ENCODE results near the gene CDX2.

The CDX2 gene

DNA sequence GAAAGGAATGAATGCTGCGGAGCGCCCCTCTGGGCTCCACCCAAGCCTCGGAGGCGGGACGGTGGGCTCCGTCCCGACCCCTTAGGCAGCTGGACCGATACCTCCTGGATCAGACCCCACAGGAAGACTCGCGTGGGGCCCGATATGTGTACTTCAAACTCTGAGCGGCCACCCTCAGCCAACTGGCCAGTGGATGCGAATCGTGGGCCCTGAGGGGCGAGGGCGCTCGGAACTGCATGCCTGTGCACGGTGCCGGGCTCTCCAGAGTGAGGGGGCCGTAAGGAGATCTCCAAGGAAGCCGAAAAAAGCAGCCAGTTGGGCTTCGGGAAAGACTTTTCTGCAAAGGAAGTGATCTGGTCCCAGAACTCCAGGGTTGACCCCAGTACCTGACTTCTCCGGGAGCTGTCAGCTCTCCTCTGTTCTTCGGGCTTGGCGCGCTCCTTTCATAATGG lies 40.7 kb downstream of the CDX2 start:
- DNase-seq (ENCODE audit: low spot score), result no peak

DNA sequence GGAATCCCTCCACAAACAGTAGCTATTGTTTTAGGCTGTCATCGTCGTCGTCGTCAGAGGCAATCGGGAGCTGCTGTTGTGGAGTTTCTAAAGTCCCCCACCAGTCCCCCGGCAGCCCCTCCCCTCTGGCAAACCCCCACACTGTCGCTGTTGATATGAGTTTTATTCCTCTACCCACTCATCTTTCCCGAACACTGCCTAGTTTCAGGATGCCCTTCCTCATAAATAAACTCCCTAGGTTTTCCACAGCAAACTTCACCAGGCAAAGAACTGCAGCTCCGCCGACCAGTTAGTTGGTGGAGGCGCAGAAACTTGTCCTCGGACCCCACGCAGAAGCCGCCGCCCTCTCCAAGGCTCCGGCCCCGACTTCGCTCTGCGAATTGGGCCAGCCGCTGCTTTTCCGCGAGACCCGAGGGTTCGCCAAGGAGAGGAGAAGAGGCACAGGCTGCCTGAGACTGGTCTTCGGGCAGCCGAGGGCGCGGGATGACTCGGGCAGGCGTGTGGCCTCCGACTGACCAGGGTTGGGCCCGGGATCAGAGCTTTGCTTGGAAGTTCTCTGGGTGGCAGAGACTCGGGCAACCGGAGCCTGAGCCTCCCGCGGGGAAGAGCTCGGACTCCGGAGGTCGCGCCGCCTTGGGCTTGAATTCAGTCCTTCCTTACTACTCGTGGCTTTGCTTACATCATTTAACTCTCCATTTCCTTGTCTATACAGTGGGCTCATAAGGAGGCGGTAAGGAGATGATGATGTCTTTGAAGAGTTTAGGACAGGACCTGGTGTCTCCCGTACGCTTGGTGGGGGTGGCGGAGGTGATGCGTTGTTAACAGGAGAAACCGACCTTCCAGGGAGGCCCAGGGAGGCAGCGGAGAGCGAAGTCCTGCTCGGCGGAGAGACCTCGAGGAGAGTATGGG lies 41.4 kb downstream of the CDX2 start:
- DNase-seq (ENCODE audit: low spot score), result no peak

GRCh38 chr13:27926644-27927434 lies 42.3 kb downstream of the CDX2 start:
- DNase-seq (ENCODE audit: low spot score), result no peak

DNA sequence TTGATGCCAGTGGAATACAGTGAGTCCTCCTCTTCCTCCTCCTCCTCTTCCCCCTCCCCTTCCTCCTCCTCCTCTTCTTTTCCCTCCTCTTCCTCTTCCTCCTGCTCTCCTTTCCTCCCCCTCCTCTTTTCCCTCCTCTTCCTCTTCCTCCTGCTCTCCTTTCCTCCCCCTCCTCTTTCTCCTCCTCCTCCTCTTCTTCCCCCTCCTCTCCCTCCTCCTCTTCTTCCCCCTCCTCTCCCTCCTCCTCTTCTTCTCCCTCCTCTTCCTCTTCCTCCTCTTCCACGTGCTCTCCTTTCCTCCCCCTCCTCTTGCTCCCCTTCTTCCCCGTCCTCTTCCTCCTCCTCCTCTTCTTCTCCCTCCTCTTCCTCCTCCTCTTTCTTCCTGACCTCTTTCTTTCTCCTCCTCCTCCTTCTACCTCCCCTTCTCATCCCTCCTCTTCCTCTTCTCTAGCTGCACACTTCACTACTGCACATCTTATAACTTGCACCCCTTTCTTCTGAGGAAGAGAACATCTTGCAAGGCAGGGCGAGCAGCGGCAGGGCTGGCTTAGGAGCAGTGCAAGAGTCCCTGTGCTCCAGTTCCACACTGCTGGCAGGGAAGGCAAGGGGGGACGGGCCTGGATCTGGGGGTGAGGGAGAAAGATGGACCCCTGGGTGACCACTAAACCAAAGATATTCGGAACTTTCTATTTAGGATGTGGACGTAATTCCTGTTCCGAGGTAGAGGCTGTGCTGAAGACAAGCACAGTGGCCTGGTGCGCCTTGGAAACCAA lies 43.7 kb downstream of the CDX2 start:
- DNase-seq (ENCODE audit: low spot score), result no peak

DNA sequence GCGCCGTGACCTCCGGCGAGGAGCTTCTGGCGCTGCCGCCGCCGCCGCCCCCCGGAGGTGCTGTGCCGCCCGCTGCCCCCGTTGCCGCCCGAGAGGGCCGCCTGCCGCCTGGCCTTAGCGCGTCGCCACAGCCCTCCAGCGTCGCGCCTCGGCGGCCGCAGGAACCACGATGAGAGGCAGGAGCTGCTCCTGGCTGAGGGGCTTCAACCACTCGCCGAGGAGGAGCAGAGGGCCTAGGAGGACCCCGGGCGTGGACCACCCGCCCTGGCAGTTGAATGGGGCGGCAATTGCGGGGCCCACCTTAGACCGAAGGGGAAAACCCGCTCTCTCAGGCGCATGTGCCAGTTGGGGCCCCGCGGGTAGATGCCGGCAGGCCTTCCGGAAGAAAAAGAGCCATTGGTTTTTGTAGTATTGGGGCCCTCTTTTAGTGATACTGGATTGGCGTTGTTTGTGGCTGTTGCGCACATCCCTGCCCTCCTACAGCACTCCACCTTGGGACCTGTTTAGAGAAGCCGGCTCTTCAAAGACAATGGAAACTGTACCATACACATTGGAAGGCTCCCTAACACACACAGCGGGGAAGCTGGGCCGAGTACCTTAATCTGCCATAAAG lies 44.5 kb downstream of the CDX2 start:
- DNase-seq (ENCODE audit: low spot score), result no peak

DNA sequence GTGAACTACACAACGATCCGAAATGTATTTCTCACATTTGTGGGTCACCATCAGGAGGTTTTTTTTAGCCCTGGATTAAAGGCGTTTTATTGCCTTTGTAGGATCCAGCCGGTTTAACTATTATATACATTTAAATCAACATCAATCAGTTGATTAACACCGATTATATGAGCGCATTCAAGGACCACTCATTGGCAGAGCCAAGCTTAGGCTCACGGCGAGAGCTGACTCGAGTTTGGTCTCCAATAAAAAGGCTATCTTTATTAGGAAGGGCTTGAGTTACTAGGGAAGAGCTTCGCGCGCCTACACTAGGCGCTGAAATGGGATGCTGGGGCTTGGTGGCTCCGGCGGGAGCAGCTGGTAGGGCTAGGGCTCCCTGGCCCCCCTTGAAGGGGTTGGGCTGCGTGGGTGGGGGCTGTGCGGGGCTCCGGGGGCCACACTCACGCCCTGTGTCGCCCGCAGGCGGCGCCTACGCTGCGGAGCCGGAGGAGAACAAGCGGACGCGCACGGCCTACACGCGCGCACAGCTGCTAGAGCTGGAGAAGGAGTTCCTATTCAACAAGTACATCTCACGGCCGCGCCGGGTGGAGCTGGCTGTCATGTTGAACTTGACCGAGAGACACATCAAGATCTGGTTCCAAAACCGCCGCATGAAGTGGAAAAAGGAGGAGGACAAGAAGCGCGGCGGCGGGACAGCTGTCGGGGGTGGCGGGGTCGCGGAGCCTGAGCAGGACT lies 45.2 kb downstream of the CDX2 start:
- DNase-seq (ENCODE audit: low spot score), result no peak

GRCh38 chr13:27922883-27923612 lies 46.1 kb downstream of the CDX2 start:
- no peak for DNase-seq (ENCODE audit: low spot score)

DNA sequence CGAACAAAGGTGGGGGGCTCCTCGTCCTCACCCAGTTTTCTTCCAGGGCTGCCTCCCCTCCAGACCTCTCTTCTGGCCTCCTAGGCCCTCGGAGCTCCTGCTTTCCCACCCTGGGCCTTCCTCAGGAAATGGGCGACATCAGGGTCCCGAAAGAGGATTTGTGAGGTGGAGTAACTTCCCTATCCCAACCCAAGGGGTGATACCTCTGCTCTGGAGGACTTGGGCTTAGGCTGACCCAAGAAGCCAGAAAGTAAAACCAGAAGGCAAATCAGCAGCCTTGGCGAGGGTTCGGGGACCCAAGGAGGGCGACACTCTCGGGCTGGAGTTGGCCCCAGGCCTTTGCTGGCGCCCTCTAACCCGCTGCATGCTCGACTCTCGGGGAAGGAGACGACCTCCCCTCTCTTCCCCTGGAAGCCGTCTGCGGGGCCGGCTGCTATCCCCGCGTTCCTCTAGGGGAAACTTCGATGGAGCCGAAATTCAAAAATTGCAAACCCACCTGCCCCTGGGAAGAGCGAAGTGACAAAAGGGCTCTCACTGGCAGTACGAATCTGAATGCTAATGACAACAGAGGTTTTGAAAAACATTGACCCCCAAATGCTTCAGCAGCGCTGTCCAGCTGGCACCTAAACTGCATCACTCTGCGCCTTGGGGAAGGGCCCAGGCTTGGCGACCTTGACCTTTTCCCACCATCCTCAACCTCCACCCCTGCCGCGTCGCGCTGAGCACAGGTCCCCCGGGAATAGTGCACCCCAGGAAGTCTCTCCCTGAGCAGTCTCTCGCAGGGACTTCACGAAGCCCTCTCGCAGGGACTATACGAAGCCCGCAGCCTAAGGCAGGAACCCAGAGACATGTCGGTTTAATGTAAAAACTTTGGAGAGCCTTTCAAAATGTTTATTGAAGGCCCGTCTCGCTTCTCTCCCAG lies 46.9 kb downstream of the CDX2 start:
- no peak for DNase-seq (ENCODE audit: low spot score)

- no peak for DNase-seq (ENCODE audit: low spot score)
These were observed 47.6 kb downstream of the CDX2 start for GRCh38 chr13:27921421-27921960.

DNA sequence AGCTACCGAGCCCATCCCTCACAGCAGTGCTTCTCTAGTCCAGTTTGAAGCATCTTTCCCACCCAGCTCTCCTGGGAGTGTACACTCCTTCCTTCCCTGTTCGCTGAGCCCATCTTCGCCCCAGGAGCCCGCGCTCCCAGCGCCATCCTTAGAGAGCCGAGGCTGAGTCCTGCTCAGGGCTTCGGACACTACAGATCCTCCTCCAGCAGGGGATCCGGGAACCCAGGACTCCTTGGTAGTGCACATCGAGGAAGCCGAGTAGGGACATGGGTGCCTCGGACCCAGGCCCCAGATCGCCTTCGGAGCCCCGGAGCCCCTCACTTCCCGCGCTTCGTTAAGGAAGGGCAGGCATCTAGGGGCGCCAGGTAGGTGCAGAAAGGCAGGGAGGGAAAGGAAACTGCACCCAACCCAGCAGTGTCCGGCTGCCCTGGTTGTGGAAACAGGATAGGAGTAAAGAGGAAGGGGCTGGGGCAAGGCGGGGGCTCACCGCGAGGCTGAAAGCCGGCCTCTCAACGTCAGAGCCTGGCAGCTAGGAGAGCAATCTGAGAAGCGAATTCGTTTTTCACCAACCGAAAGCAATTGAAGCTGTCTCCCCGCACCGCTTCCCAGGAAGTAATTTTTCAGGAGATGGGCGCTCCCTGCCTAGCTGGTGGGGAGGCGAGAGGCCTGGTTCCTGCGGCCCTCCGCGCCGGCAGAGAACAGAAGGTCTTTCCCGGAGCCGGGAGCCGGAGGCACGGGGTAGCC lies 48.3 kb downstream of the CDX2 start:
- DNase-seq (ENCODE audit: low spot score), result no peak

GRCh38 chr13:27919934-27920676 lies 49.0 kb downstream of the CDX2 start, which contains the start of gene PDX1:
Gene PDX1, plus strand, starts transcription at chr13:27920000. Its CDS starts 139 bp downstream, at chr13:27920139.
- DNase-seq (ENCODE audit: low spot score), result no peak

DNA sequence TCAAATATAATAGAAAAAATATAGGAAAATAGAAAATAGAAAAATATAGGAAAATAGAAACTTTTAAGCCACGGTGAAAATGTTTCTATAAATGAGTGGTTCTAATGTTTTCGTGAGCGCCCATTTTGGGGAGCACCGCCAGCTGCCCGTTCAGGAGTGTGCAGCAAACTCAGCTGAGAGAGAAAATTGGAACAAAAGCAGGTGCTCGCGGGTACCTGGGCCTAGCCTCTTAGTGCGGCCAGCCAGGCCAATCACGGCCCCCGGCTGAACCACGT lies 49.5 kb downstream of the CDX2 start:
- DNase-seq (ENCODE audit: low spot score), result no peak

DNA sequence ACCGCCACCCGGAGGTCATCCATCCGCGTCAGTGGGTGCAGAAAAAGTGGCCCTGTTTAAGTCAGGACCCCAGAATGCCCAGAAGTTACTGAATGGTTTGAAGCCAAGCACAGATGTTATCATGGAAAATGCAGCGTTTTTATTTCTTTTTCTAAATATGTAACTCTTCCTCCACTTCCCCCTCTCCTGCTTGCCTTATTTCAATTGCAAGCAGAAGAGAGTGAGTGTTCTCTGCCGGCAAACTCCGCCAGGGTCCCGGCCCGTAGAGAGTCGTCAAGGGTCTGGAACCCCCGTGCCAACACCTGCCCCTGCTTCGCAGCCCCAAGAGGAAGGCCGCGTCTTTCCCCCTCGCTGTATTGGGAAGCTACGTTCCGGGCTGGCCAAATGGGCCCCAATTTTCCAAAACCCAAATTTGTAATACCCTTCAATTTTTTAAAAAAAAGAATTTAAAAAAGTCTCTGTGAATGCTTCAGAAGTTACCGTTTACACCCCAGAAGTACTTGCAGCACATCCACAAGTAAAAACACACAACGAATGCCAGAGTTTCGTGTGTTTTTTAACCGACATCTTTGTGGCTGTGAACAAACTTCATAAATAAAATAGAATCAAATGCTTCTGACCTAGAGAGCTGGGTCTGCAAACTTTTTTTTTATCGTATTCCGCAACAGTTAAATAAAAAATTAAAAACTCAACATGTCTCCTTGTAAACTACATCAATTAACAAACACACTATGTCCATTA lies 50.0 kb downstream of the CDX2 start:
- DNase-seq (ENCODE audit: low spot score), result no peak

DNA sequence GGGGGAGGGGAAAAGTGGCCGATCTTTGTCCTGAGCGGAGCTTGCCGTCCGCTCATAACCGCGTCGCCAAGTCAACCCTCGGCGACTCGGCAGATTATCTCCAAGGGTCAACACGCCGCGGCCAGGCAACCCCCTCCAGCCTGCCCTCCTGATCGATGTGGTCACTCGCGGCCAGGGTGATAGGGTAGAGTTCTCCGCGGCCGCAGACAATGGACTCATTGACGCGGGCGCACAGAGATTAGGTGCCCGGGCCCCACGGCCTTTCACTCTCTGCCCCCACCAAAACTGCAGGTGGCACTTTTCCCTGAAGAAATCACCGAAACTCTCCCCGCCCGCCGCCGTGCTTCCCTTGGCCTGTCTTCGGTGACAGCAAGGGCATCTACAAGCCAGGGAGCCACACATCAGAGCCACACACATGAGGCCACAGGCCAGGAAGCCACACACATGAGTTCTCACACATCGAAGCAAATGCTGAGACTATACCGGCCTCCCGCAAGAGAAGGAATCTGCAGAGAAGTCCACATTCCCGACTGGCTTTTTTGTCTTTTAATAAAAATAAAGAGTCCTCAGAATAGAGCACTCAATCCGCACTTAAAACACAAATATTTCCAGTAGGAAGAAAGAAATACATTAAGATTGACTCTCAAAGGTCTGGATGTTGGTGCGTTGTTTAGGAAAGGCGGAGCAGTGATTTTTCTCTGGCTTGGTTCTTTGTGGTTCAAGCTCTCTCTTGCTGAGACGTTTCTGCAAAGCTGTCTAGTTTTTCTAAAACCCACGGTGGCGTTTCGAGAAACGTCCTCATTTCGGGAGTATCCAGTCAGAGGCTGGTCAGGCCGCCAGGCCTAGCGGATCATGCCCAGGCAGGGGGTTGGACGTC lies 50.8 kb downstream of the CDX2 start:
- no peak for DNase-seq (ENCODE audit: low spot score)

DNA sequence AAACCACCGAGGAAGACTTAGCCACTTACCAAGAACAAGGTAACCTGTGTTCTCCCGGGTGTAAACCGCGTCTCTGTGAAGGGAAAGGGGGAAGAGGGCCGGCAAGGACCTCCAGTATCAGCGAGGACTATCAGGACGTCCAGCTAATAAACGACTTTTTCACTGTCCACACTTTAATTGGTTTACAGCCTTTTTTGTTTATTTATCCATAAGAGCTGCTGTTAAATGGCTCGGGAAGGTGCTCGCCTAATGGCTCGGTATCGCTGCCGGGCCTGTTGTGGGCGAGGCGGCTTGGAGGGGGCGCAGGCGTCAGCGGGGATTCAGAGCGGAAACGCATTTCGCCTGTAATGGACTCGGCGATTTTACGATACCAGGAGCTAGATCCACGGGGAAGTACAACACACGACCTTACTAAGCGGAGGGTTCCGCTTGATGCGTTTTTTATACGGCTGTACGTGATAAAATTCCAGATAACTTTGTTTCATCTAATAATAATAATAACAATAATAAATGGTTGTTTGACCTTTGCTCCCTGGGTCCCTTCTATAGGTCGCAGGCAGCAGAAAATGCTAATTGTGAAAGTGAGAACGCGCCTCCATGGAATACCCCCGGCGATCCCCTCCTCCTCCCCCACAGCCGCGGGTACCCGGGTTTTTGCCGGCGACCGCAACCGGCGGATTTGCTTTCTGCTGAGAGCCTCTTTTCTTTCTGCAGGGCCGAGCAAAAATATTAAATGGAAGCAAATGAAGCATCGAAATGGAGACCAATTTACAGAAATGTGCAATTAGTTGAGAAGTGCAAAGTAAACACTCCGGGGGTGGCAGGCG lies 51.8 kb downstream of the CDX2 start:
- DNase-seq (ENCODE audit: low spot score), result no peak
